ENCODE data around the gene GJA9. TPM values are rescaled to one million over a fixed set of nuclear protein-coding genes. Genes with fewer than 3 reads are reported as not detected.

Gene GJA9
- polyA plus RNA-seq, 3 donors from 2014 or later: not detected

- no peak for DNase-seq
- H3K36me3 Mint-ChIP-seq: peaks cover 7 to 17% (median 9%) of the 10 kb centered on the region in 3 donors
- no peak overlapping the region for H3K4me3 Mint-ChIP-seq
- peaks cover 0 to 7% (median 2%) of the 10 kb centered on the region in 3 donors for H3K27me3 Mint-ChIP-seq (ENCODE audit: low read depth in 3 of 3)
- no peaks in the 10 kb centered on the region for H3K9me3 Mint-ChIP-seq
- peaks cover 1 to 2% of the 10 kb centered on the region in 2 donors for H3K4me1 Mint-ChIP-seq
- H3K27ac Mint-ChIP-seq: no peak overlapping the region
Observed at GRCh38 chr1:38834221-38834782, 47.1 kb downstream of the GJA9 start.

GRCh38 chr1:38833146-38833545, 48.2 kb downstream of the GJA9 start:
- Mint-ChIP-seq H3K36me3 (peaks cover 0 to 6% (median 4%) of the 10 kb centered on the region in 3 donors), H3K27me3 (ENCODE audit: low read depth in 3 of 3) (peaks cover 0 to 7% (median 2%) of the 10 kb centered on the region in 3 donors), H3K27ac (no peak overlapping the region), H3K4me3 (no peak overlapping the region), H3K9me3 (no peaks in the 10 kb centered on the region), H3K4me1 (no peaks in the 10 kb centered on the region)
- no peak for DNase-seq

- Mint-ChIP-seq H3K36me3 (no peaks in the 10 kb centered on the region), H3K27ac (peak overlapping the region in 1 of 6 donors; percentile 6), H3K27me3 (ENCODE audit: low read depth in 3 of 3) (peaks cover 0 to 7% (median 2%) of the 10 kb centered on the region in 3 donors)
Observed at GRCh38 chr1:38832370-38832734, 49.0 kb downstream of the GJA9 start.

GRCh38 chr1:38831731-38832369, 49.5 kb downstream of the GJA9 start:
- no peak overlapping the region for H3K27ac Mint-ChIP-seq
- H3K36me3 Mint-ChIP-seq: no peaks in the 10 kb centered on the region
- H3K27me3 Mint-ChIP-seq (ENCODE audit: low read depth in 3 of 3): peaks cover 0 to 7% (median 2%) of the 10 kb centered on the region in 3 donors
- no peak for DNase-seq
- no peak overlapping the region for H3K4me3 Mint-ChIP-seq
- H3K4me1 Mint-ChIP-seq: no peaks in the 10 kb centered on the region
- no peaks in the 10 kb centered on the region for H3K9me3 Mint-ChIP-seq

More at GRCh38 chr1:38832370-38832734, 49.0 kb downstream of the GJA9 start:
- Mint-ChIP-seq H3K9me3 (no peaks in the 10 kb centered on the region), H3K4me1 (no peaks in the 10 kb centered on the region), H3K4me3 (no peak overlapping the region)
- DNase-seq: no peak

- Mint-ChIP-seq H3K27me3 (ENCODE audit: low read depth in 3 of 3) (peaks cover 0 to 9% (median 8%) of the 10 kb centered on the region in 3 donors), H3K4me3 (no peak overlapping the region), H3K4me1 (no peaks in the 10 kb centered on the region), H3K36me3 (no peaks in the 10 kb centered on the region), H3K9me3 (no peaks in the 10 kb centered on the region), H3K27ac (no peak overlapping the region)
- DNase-seq: no peak
Observed at GRCh38 chr1:38829368-38829767, 52.0 kb downstream of the GJA9 start.

- Mint-ChIP-seq H3K4me1 (no peaks in the 10 kb centered on the region), H3K27me3 (ENCODE audit: low read depth in 3 of 3) (peaks cover 0 to 10% (median 8%) of the 10 kb centered on the region in 3 donors), H3K36me3 (no peaks in the 10 kb centered on the region)
Observed at GRCh38 chr1:38827318-38827717, 54.1 kb downstream of the GJA9 start.

GRCh38 chr1:38826886-38827285, 54.5 kb downstream of the GJA9 start:
- no peak for DNase-seq
- Mint-ChIP-seq H3K36me3 (no peaks in the 10 kb centered on the region), H3K4me1 (no peaks in the 10 kb centered on the region), H3K27ac (no peak overlapping the region), H3K9me3 (no peaks in the 10 kb centered on the region), H3K4me3 (no peak overlapping the region), H3K27me3 (ENCODE audit: low read depth in 3 of 3) (peaks cover 1 to 10% (median 10%) of the 10 kb centered on the region in 3 donors)

More at GRCh38 chr1:38827318-38827717, 54.1 kb downstream of the GJA9 start:
- no peak overlapping the region for H3K27ac Mint-ChIP-seq
- DNase-seq: no peak
- no peak overlapping the region for H3K4me3 Mint-ChIP-seq
- H3K9me3 Mint-ChIP-seq: no peaks in the 10 kb centered on the region

GRCh38 chr1:38826262-38826661, 55.1 kb downstream of the GJA9 start:
- DNase-seq: no peak
- Mint-ChIP-seq H3K27me3 (ENCODE audit: low read depth in 3 of 3) (peaks cover 1 to 12% (median 10%) of the 10 kb centered on the region in 3 donors), H3K9me3 (no peaks in the 10 kb centered on the region), H3K4me3 (no peak overlapping the region), H3K4me1 (no peaks in the 10 kb centered on the region), H3K36me3 (no peaks in the 10 kb centered on the region), H3K27ac (no peak overlapping the region)

Other genes with a start within 250 kb of the GJA9 start
- 10 to 100 TPM in 1 of 3 donors, 1 to 10 TPM in 2; 6.3 to 10.3 (median 7.8) TPM for gene RRAGC, start 21.8 kb downstream of the GJA9 start, polyA plus RNA-seq
- 10 to 100 TPM; 39.3 to 58.0 (median 47.3) TPM for gene MYCBP, start 8.2 kb downstream of the GJA9 start, polyA plus RNA-seq
- gene RHBDL2, start 60.2 kb upstream of the GJA9 start, polyA plus RNA-seq: not detected
- 10 to 100 TPM; 69.5 to 89.2 (median 74.8) TPM for gene AKIRIN1, start 109.7 kb upstream of the GJA9 start, polyA plus RNA-seq
- gene NDUFS5, start 144.8 kb upstream of the GJA9 start, polyA plus RNA-seq: 100 to 1,000 TPM; 390 to 517 (median 431) TPM

Measured in immature natural killer cell (primary cell).